SK-N-SH (cell line): ENCODE data around the gene POU6F2. TPM values are rescaled to one million over a fixed set of nuclear protein-coding genes. Genes with fewer than 3 reads are reported as not detected.

Experiments used
- CTCF ChIA-PET: fragments of 300-600, 350-600 bp; formaldehyde crosslinking; extraction: SDS; loops from one replicate; lab custom pipeline; 2021; lab: Yijun Ruan, JAX
- POLR2A ChIA-PET: fragments of 350-600 bp; sonication (Branson Sonifier 250); formaldehyde crosslinking; extraction: SDS; loops from one replicate; lab custom pipeline; 2020; ENCODE audit warnings: antibody characterized with exemption, inconsistent platforms; lab: Yijun Ruan, JAX
- DNase-seq: peaks from one replicate; pipeline ENCODE4 v3.0.0; 2012
- H2AFZ ChIP-seq: fragments of 200-600 bp; sonication (generic); 2 replicates; pipeline ENCODE4 v1.8.1; 2016; ENCODE audit warnings: antibody characterized with exemption, mild to moderate bottlenecking, low read depth
- H3F3A ChIP-seq: fragments of 200-600 bp; sonication (generic); replicated peaks from 2 replicates; pipeline ENCODE3; 2016; ENCODE audit warnings: antibody characterized with exemption, mild to moderate bottlenecking; ENCODE audit not compliant: insufficient read depth
- H3K27ac ChIP-seq, 2 experiments: fragments of 200-500 bp in 1 of 2; fragments of 200-600 bp in 1 of 2; sonication (Bioruptor generic) in 1 of 2; sonication (generic), shearing (Covaris generic) in 1 of 2; 2 replicates each; pipeline versions ENCODE4 v1.5.1 to v1.6.1; 2014 to 2016; ENCODE audit warnings: low read depth in 2 of 2, inconsistent platforms in 1 of 2, low read length in 1 of 2, mild to moderate bottlenecking in 1 of 2, mixed read lengths in 1 of 2
- H3K27me3 ChIP-seq: fragments of 200-600 bp; sonication (generic), shearing (Covaris generic); 2 replicates; pipeline ENCODE4 v1.6.1; 2016; ENCODE audit warnings: mixed run types; ENCODE audit not compliant: insufficient read depth
- H3K36me3 ChIP-seq, 2 experiments: fragments of 200-500 bp in 1 of 2; fragments of 200-600 bp in 1 of 2; sonication (Bioruptor generic) in 1 of 2; sonication (generic) in 1 of 2; replicated peaks in 1 of 2; 2 replicates each; pipeline versions ENCODE3 to v1.5.1; 2014 to 2016; ENCODE audit warnings: low read length in 1 of 2, mild to moderate bottlenecking in 1 of 2; ENCODE audit not compliant: insufficient read depth in 2 of 2, control insufficient read depth in 1 of 2
- H3K4me1 ChIP-seq, 2 experiments: fragments of 200-500 bp in 1 of 2; fragments of 200-600 bp in 1 of 2; sonication (Bioruptor generic) in 1 of 2; sonication (generic), shearing (Covaris generic) in 1 of 2; 2 replicates each; pipeline versions ENCODE4 v1.5.1 to v1.6.1; 2014 to 2016; ENCODE audit warnings: low read depth in 1 of 2, low read length in 1 of 2, mixed run types in 1 of 2; ENCODE audit not compliant: insufficient read depth in 2 of 2, control insufficient read depth in 1 of 2
- H3K4me2 ChIP-seq: fragments of 200-600 bp; sonication (generic), shearing (Covaris generic); 2 replicates; pipeline ENCODE4 v1.6.1; 2017; ENCODE audit warnings: mixed run types
- H3K4me3 ChIP-seq, 2 experiments: fragments of 200-500 bp in 1 of 2; fragments of 200-600 bp in 1 of 2; sonication (Bioruptor generic) in 1 of 2; sonication (generic), shearing (Covaris generic) in 1 of 2; 2 replicates each; pipeline versions ENCODE4 v1.5.1 to v1.8.1; 2014 to 2016; ENCODE audit warnings: low read depth in 2 of 2, inconsistent platforms in 1 of 2, low read length in 1 of 2, mild to moderate bottlenecking in 1 of 2, mixed read lengths in 1 of 2, moderate library complexity in 1 of 2
- H3K79me2 ChIP-seq: fragments of 200-600 bp; sonication (generic); 2 replicates; pipeline ENCODE4 v1.8.1; 2017; ENCODE audit warnings: mild to moderate bottlenecking; ENCODE audit not compliant: insufficient read depth
- H3K9ac ChIP-seq: fragments of 200-600 bp; sonication (generic); 2 replicates; pipeline ENCODE4 v1.6.1; 2017; ENCODE audit warnings: mixed run types
- H3K9me2 ChIP-seq: fragments of 200-600 bp; sonication (generic); 2 replicates; pipeline ENCODE4 v1.6.1; 2017; ENCODE audit warnings: mixed run types
- H3K9me3 ChIP-seq: fragments of 200-600 bp; sonication (generic); 2 replicates; pipeline ENCODE4 v1.6.1; 2017; ENCODE audit warnings: mixed run types, mild to moderate bottlenecking, moderate library complexity
- H4K20me1 ChIP-seq: fragments of 200-600 bp; sonication (generic); 2 replicates; pipeline ENCODE4 v1.6.1; 2017; ENCODE audit warnings: mild to moderate bottlenecking, mixed run types; ENCODE audit not compliant: insufficient read depth
- EP300 ChIP-seq, 2 experiments: IDR thresholded peaks; 2 replicates each; pipeline versions ENCODE4 v1.4.0 to v1.6.1; 2012; ENCODE audit warnings: borderline replicate concordance in 1 of 2, low read depth in 1 of 2, low read length in 1 of 2
- EZH2phosphoT487 ChIP-seq: fragments of 200-600 bp; sonication (generic); IDR thresholded peaks from 2 replicates; pipeline ENCODE4 v1.6.1; 2017; ENCODE audit warnings: low read depth, mixed run types, mild to moderate bottlenecking, antibody characterized with exemption, moderate library complexity, borderline replicate concordance
- FOSL2 ChIP-seq: IDR thresholded peaks from 2 replicates; pipeline ENCODE4 v1.4.0; 2012; ENCODE audit warnings: low read depth, mild to moderate bottlenecking, moderate library complexity, borderline replicate concordance
- FOXM1 ChIP-seq: IDR thresholded peaks from 2 replicates; pipeline ENCODE4 v1.4.0; 2012; ENCODE audit warnings: low read depth, mild to moderate bottlenecking
- GATA2 ChIP-seq: sonication (generic); formaldehyde crosslinking; IDR thresholded peaks from 2 replicates; pipeline ENCODE4 v1.5.0; 2020; ENCODE audit warnings: mild to moderate bottlenecking, missing genetic modification reagents
- JUND ChIP-seq: IDR thresholded peaks from 2 replicates; pipeline ENCODE4 v1.4.0; 2012
- MEF2A ChIP-seq: IDR thresholded peaks from 2 replicates; pipeline ENCODE4 v1.4.0; 2012; ENCODE audit warnings: low read depth, borderline replicate concordance
- NFIC ChIP-seq: IDR thresholded peaks from 2 replicates; pipeline ENCODE4 v1.4.0; 2012; ENCODE audit warnings: borderline replicate concordance
- NRF1 ChIP-seq: IDR thresholded peaks from 2 replicates; pipeline ENCODE4 v1.6.1; 2012; ENCODE audit warnings: low read depth, mild to moderate bottlenecking, low read length
- RAD21 ChIP-seq: IDR thresholded peaks from 2 replicates; pipeline ENCODE4 v1.6.1; 2012; ENCODE audit warnings: mild to moderate bottlenecking, low read length
- RCOR1 ChIP-seq: fragments of 150-350 bp; IDR thresholded peaks from 2 replicates; pipeline ENCODE4 v1.6.1; 2017; ENCODE audit warnings: antibody characterized with exemption, low read length
- RXRA ChIP-seq: IDR thresholded peaks from 2 replicates; pipeline ENCODE4 v1.4.0; 2012; ENCODE audit warnings: low read depth, mild to moderate bottlenecking, borderline replicate concordance
- SMC3 ChIP-seq: IDR thresholded peaks from 2 replicates; pipeline ENCODE4 v1.6.1; 2012; ENCODE audit warnings: low read depth, low read length, improper control_type of control experiment
- TAF1 ChIP-seq: IDR thresholded peaks from 2 replicates; pipeline ENCODE4 v1.6.1; 2012; ENCODE audit warnings: low read depth, mild to moderate bottlenecking, low read length, moderate library complexity, borderline replicate concordance
- TCF12 ChIP-seq: IDR thresholded peaks from 2 replicates; pipeline ENCODE4 v1.4.0; 2012
- WGBS: methylation state at CpG from one replicate; pipeline ENCODE4 v1.1.6; 2017; ENCODE audit warnings: low lambda C conversion rate; 5-methylcytosine and 5-hydroxymethylcytosine counted together
- polyA plus RNA-seq, 3 experiments: library from polyadenylated mRNA; depleted of rRNA; stranded (reverse); fragments of >200 nt; gene quantifications; 2 replicates each; pipeline ENCODE4 v1.2.3, GENCODE V29; 2012
- TF ChIP-seq, protein P1 (sequence below): fragments of 150-350 bp; IDR thresholded peaks from 2 replicates; pipeline ENCODE4 v1.6.1; 2016; ENCODE audit warnings: mild to moderate bottlenecking, low read depth, low read length
- TF ChIP-seq, protein P2 (sequence below): fragments of 150-350 bp; IDR thresholded peaks from 2 replicates; pipeline ENCODE4 v1.6.1; 2017; ENCODE audit warnings: antibody characterized with exemption, low read length, low read depth, borderline replicate concordance
- TF ChIP-seq, protein P3 (sequence below): IDR thresholded peaks from 2 replicates; pipeline ENCODE4 v1.4.0; 2012; ENCODE audit warnings: low read depth, borderline replicate concordance
- TF ChIP-seq, protein P4 (sequence below): IDR thresholded peaks from 2 replicates; pipeline ENCODE4; 2012
- TF ChIP-seq, protein P5 (sequence below): IDR thresholded peaks from 2 replicates; pipeline ENCODE4 v1.4.0; 2012; ENCODE audit warnings: low read depth

The POU6F2 gene
- polyA plus RNA-seq, 1 of the 3 experiments (the other 2 are of a cell fraction): under 0.01 TPM

DNA sequence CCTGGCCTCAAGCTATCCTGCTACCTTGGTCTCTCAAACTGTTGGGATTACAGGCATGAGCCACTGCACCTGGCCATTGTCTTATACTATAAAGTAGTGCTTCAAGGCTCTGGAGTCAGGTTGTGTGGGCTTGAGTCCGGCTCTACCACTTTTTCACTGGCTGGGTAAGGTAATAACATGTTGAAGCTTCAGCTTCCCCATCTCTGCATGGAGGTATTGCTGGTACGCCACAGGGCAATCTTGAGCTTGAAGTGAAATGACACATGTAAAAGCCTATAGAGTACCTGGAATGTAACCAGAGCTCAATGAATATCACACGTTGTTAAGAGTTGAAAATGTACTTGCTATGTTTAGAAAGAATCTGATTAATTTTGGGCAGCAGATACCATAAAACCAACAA is 120.8 kb downstream of the POU6F2 start:
- no peaks in the 10 kb centered on the region; the same call in 1 of the 2 replicates for H3K27me3 ChIP-seq
- no peak for DNase-seq

DNA sequence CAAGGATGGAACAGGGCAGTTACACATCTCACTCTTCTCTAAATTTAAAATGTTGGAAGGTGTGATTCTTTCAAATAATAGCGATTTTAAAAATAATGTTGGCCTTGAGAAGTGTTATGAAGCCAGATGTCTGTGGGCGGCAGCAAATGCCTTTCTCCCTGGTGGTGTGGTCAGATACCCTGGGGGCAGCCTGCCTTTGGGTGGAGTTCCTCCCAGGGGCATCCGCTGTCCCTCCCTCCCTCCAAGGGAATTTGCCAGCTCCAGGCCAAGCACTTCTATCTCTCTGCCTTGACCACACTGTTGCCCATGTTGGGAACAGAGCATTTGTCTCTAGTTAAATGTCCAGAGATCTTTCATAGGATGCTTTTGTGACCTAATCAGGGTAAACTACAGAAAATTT is 121.4 kb downstream of the POU6F2 start:
- POLR2A ChIA-PET: no interaction called here
- no peaks in the 10 kb centered on the region for H3K79me2 ChIP-seq

More for the DNA sequence above, 120.8 kb downstream of the POU6F2 start:
- Histone ChIP-seq H3K36me3 (no peaks in the 10 kb centered on the region), H3K4me2 (no peak overlapping the region), H3K4me3 (no peak overlapping the region), H3K9me3 (no peaks in the 10 kb centered on the region), H3K27ac (no peak overlapping the region), H3K79me2 (no peaks in the 10 kb centered on the region), H3K4me1 (no peaks in the 10 kb centered on the region), H3K9ac (no peak overlapping the region), H2AFZ (no peak overlapping the region), H3K9me2 (no peaks in the 10 kb centered on the region), H3F3A (no peaks in the 10 kb centered on the region), H4K20me1 (no peaks in the 10 kb centered on the region)
- ChIA-PET CTCF (no interaction called here), POLR2A (no interaction called here)
- TF ChIP-seq SMC3 (no peak), FOSL2 (no peak), GATA2 (CRISPR knock-in tag) (no peak), RAD21 (no peak), TAF1 (no peak), RCOR1 (no peak), NFIC (no peak), NRF1 (no peak), TCF12 (no peak), EP300 (IDR thresholded peaks at IDR 0.05; ENCODE audit: borderline replicate concordance in 1 of 2, low read depth in 1 of 2, low read length in 1 of 2) (no peak), FOXM1 (no peak), JUND (no peak)
- TF ChIP-seq, protein P1, sequence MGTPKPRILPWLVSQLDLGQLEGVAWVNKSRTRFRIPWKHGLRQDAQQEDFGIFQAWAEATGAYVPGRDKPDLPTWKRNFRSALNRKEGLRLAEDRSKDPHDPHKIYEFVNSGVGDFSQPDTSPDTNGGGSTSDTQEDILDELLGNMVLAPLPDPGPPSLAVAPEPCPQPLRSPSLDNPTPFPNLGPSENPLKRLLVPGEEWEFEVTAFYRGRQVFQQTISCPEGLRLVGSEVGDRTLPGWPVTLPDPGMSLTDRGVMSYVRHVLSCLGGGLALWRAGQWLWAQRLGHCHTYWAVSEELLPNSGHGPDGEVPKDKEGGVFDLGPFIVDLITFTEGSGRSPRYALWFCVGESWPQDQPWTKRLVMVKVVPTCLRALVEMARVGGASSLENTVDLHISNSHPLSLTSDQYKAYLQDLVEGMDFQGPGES: no peak
- TF ChIP-seq, protein P2, sequence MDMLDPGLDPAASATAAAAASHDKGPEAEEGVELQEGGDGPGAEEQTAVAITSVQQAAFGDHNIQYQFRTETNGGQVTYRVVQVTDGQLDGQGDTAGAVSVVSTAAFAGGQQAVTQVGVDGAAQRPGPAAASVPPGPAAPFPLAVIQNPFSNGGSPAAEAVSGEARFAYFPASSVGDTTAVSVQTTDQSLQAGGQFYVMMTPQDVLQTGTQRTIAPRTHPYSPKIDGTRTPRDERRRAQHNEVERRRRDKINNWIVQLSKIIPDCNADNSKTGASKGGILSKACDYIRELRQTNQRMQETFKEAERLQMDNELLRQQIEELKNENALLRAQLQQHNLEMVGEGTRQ: no peak
- TF ChIP-seq, protein P3, sequence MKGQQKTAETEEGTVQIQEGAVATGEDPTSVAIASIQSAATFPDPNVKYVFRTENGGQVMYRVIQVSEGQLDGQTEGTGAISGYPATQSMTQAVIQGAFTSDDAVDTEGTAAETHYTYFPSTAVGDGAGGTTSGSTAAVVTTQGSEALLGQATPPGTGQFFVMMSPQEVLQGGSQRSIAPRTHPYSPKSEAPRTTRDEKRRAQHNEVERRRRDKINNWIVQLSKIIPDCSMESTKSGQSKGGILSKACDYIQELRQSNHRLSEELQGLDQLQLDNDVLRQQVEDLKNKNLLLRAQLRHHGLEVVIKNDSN: no peak
- TF ChIP-seq, protein P4, sequence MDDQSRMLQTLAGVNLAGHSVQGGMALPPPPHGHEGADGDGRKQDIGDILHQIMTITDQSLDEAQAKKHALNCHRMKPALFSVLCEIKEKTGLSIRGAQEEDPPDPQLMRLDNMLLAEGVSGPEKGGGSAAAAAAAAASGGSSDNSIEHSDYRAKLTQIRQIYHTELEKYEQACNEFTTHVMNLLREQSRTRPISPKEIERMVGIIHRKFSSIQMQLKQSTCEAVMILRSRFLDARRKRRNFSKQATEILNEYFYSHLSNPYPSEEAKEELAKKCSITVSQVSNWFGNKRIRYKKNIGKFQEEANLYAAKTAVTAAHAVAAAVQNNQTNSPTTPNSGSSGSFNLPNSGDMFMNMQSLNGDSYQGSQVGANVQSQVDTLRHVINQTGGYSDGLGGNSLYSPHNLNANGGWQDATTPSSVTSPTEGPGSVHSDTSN: no peak
- TF ChIP-seq, protein P5, sequence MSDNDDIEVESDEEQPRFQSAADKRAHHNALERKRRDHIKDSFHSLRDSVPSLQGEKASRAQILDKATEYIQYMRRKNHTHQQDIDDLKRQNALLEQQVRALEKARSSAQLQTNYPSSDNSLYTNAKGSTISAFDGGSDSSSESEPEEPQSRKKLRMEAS: no peak
- WGBS: 20% methylated on average over 3 of the region's 3 CpGs

More for the DNA sequence above, 121.4 kb downstream of the POU6F2 start:
- Histone ChIP-seq H3K36me3 (no peaks in the 10 kb centered on the region), H3K9me2 (no peaks in the 10 kb centered on the region), H3K9me3 (no peaks in the 10 kb centered on the region), H3K9ac (no peak overlapping the region), H3K4me3 (no peak overlapping the region), H3K4me2 (no peak overlapping the region), H2AFZ (no peak overlapping the region), H3K27ac (no peak overlapping the region), H3K4me1 (no peaks in the 10 kb centered on the region), H4K20me1 (no peaks in the 10 kb centered on the region), H3K27me3 (no peaks in the 10 kb centered on the region; the same call in 1 of the 2 replicates), H3F3A (no peaks in the 10 kb centered on the region)
- CTCF ChIA-PET: interaction anchor here (2.1 kb wide), 1 partner anchor 10 kb away, joined by 7 read pairs; no protein-coding TSS in a partner anchor
- 5% methylated on average over 3 of the region's 3 CpGs for WGBS
- no peak for DNase-seq
- TF ChIP-seq RXRA (no peak), MEF2A (no peak), SMC3 (no peak), EZH2phosphoT487 (no peak)
- TF ChIP-seq, protein P1: no peak
- TF ChIP-seq, protein P5: no peak
